Neural progenitor cell (in vitro differentiated cells): ENCODE results near the gene KIF11.

Experiments used
- CTCF ChIP-seq: fragments of 200-600 bp; sonication (generic); IDR thresholded peaks from 2 replicates; pipeline ENCODE4 v1.5.1; 2017; ENCODE audit warnings: antibody characterized with exemption, mild to moderate bottlenecking
- EZH2 ChIP-seq: fragments of 200-600 bp; sonication (generic); IDR thresholded peaks from 2 replicates; pipeline ENCODE4 v1.6.1; 2017; ENCODE audit warnings: antibody characterized with exemption, mild to moderate bottlenecking, moderate library complexity

GRCh38 chr10:92641492-92641891 is 48.6 kb downstream of the KIF11 start:
- TF ChIP-seq EZH2 = no peak
- TF ChIP-seq CTCF = no peak
